H9 (cell line): ENCODE measurements around the gene THSD4. TPM values are rescaled to one million over a fixed set of nuclear protein-coding genes. Genes with fewer than 3 reads are reported as not detected.

Experiments
- DNase-seq: peaks from one replicate; pipeline ENCODE4 v3.0.0-alpha.2; 2017
- H2AFZ ChIP-seq: one replicate; pipeline ENCODE4 v1.6.1; 2013; ENCODE audit warnings: mild to moderate bottlenecking, low read length, control low read depth, moderate library complexity
- H2AK5ac ChIP-seq: 2 replicates; pipeline ENCODE4 v1.6.1; 2013; ENCODE audit warnings: low read length, control low read depth, mixed read lengths; ENCODE audit not compliant: insufficient read length
- H2BK120ac ChIP-seq: one replicate; pipeline ENCODE4 v1.6.1; 2013; ENCODE audit warnings: low read depth, mild to moderate bottlenecking, low read length, control low read depth, inconsistent platforms; ENCODE audit not compliant: poor library complexity, severe bottlenecking
- H2BK12ac ChIP-seq: 2 replicates; pipeline ENCODE4 v1.6.1; 2013; ENCODE audit warnings: low read length, control low read depth, mixed read lengths, low read depth; ENCODE audit not compliant: insufficient read length
- H2BK15ac ChIP-seq: 2 replicates; pipeline ENCODE4 v1.6.1; 2013; ENCODE audit warnings: low read depth, low read length, control low read depth
- H2BK20ac ChIP-seq: one replicate; pipeline ENCODE4 v1.6.1; 2013; ENCODE audit warnings: low read depth, mild to moderate bottlenecking, low read length, control low read depth, inconsistent platforms; ENCODE audit not compliant: poor library complexity, severe bottlenecking
- H2BK5ac ChIP-seq: 2 replicates; pipeline ENCODE4 v1.6.1; 2013; ENCODE audit warnings: low read length, control low read depth, mixed read lengths; ENCODE audit not compliant: insufficient read length
- H3K14ac ChIP-seq: 2 replicates; pipeline ENCODE4 v1.6.1; 2013; ENCODE audit warnings: low read length, control low read depth; ENCODE audit not compliant: insufficient read depth
- H3K18ac ChIP-seq: 2 replicates; pipeline ENCODE4 v1.6.1; 2013; ENCODE audit warnings: low read depth, mild to moderate bottlenecking, mixed read lengths, low read length, control low read depth; ENCODE audit not compliant: insufficient read length
- H3K23ac ChIP-seq: 2 replicates; pipeline ENCODE4 v1.6.1; 2013; ENCODE audit warnings: low read length, control low read depth, mixed read lengths, low read depth; ENCODE audit not compliant: insufficient read length
- H3K23me2 ChIP-seq: 2 replicates; pipeline ENCODE4 v1.6.1; 2013; ENCODE audit warnings: low read depth, mild to moderate bottlenecking, mixed read lengths, low read length, control low read depth; ENCODE audit not compliant: insufficient read length, poor library complexity, severe bottlenecking
- H3K27ac ChIP-seq: 2 replicates; pipeline ENCODE4 v1.5.1; 2013; ENCODE audit warnings: low read length, control low read depth, mixed read lengths, low read depth; ENCODE audit not compliant: insufficient read length
- H3K27me3 ChIP-seq: 2 replicates; pipeline ENCODE4 v1.6.1; 2013; ENCODE audit warnings: low read length, control low read depth, inconsistent platforms; ENCODE audit not compliant: insufficient read depth
- H3K4ac ChIP-seq: 2 replicates; pipeline ENCODE4 v1.6.1; 2013; ENCODE audit warnings: low read depth, mild to moderate bottlenecking, control low read depth, inconsistent platforms, low read length, moderate library complexity
- H3K4me1 ChIP-seq: 2 replicates; pipeline ENCODE4 v1.6.1; 2013; ENCODE audit warnings: low read length, control low read depth, inconsistent platforms; ENCODE audit not compliant: insufficient read depth
- H3K4me2 ChIP-seq: 2 replicates; pipeline ENCODE4 v1.6.1; 2013; ENCODE audit warnings: low read length, control low read depth, mixed read lengths; ENCODE audit not compliant: insufficient read length, insufficient read depth
- H3K56ac ChIP-seq: 2 replicates; pipeline ENCODE4 v1.6.1; 2013; ENCODE audit warnings: low read depth, mild to moderate bottlenecking, mixed read lengths, low read length, control low read depth; ENCODE audit not compliant: insufficient read length
- H3K79me1 ChIP-seq: 2 replicates; pipeline ENCODE4 v1.6.1; 2013; ENCODE audit warnings: low read depth, mild to moderate bottlenecking, moderate library complexity, low read length, control low read depth, inconsistent platforms; ENCODE audit not compliant: insufficient read depth, poor library complexity, severe bottlenecking
- H3K79me2 ChIP-seq: 2 replicates; pipeline ENCODE4 v1.6.1; 2013; ENCODE audit warnings: low read length, control low read depth, inconsistent platforms; ENCODE audit not compliant: insufficient read depth
- H3K9ac ChIP-seq: 2 replicates; pipeline ENCODE4 v1.6.1; 2013; ENCODE audit warnings: low read length, control low read depth, mixed read lengths; ENCODE audit not compliant: insufficient read length; ENCODE audit errors: extremely low read depth
- H3K9me3 ChIP-seq: one replicate; pipeline ENCODE4 v1.6.1; 2013; ENCODE audit warnings: low read depth, low read length, inconsistent platforms; ENCODE audit not compliant: control insufficient read depth
- H3T11ph ChIP-seq: one replicate; pipeline ENCODE4 v1.6.1; 2013; ENCODE audit warnings: mild to moderate bottlenecking, low read length, control low read depth, inconsistent platforms
- H4K20me1 ChIP-seq: one replicate; pipeline ENCODE4 v1.6.1; 2013; ENCODE audit not compliant: control insufficient read depth, insufficient read length, insufficient read depth
- H4K5ac ChIP-seq: 2 replicates; pipeline ENCODE4 v1.6.1; 2013; ENCODE audit warnings: low read depth, mild to moderate bottlenecking, mixed read lengths, low read length, control low read depth; ENCODE audit not compliant: insufficient read length
- H4K8ac ChIP-seq: replicated peaks from 2 replicates; pipeline ENCODE4 v1.6.1; 2013; ENCODE audit warnings: low read length, control low read depth, mixed read lengths, low read depth; ENCODE audit not compliant: insufficient read length
- H4K91ac ChIP-seq: 2 replicates; pipeline ENCODE4 v1.6.1; 2013; ENCODE audit warnings: low read depth, mild to moderate bottlenecking, moderate library complexity, mixed read lengths, low read length, control low read depth; ENCODE audit not compliant: insufficient read length
- H3K27ac Mint-ChIP-seq, 3 experiments: 2 replicates in 2 of 3; 3 replicates in 1 of 3; pipeline ENCODE4 v1.8.0; 2020 to 2021; ENCODE audit warnings: mixed read lengths in 3 of 3, mild to moderate bottlenecking in 1 of 3, moderate library complexity in 1 of 3
- H3K27me3 Mint-ChIP-seq: 2 replicates; pipeline ENCODE4 v1.8.0; 2021; ENCODE audit warnings: low read depth, mild to moderate bottlenecking, moderate library complexity, mixed read lengths
- H3K36me3 Mint-ChIP-seq, 3 experiments: 2 replicates in 2 of 3; 3 replicates in 1 of 3; pipeline ENCODE4 v1.8.0; 2020 to 2021; ENCODE audit warnings: low read depth in 3 of 3, mixed read lengths in 3 of 3; ENCODE audit not compliant: insufficient read depth in 1 of 3
- H3K4me1 Mint-ChIP-seq, 2 experiments: 2 replicates each; pipeline ENCODE4 v1.8.0; 2020; ENCODE audit warnings: mixed read lengths in 2 of 2
- H3K4me3 Mint-ChIP-seq, 2 experiments: 2 replicates in 1 of 2; 3 replicates in 1 of 2; pipeline ENCODE4 v1.8.0; 2020 to 2021; ENCODE audit warnings: mild to moderate bottlenecking in 2 of 2, mixed read lengths in 2 of 2, moderate library complexity in 1 of 2
- H3K9me3 Mint-ChIP-seq, 2 experiments: 2 replicates in 1 of 2; 3 replicates in 1 of 2; pipeline ENCODE4 v1.8.0; 2020; ENCODE audit warnings: mild to moderate bottlenecking in 2 of 2, mixed read lengths in 2 of 2, moderate library complexity in 1 of 2
- CTCF ChIP-seq: fragments of 200-600 bp; sonication (generic); conservative IDR thresholded peaks from 3 replicates; pipeline ENCODE4 v1.8.0; 2021; ENCODE audit warnings: antibody characterized with exemption, mild to moderate bottlenecking
- whole genome bisulfite sequencing: extraction: QIAGEN DNeasy Blood & Tissue Kit; methylation state at CpG from one replicate; pipeline ENCODE4 v1.1.7; 2013; ENCODE audit warnings: missing lambda C conversion rate, low lambda C conversion rate, mixed read lengths; ENCODE audit not compliant: insufficient read length; ENCODE audit errors: extremely low coverage; 5-methylcytosine and 5-hydroxymethylcytosine counted together
- total RNA-seq: library from RNA; stranded (reverse); gene quantifications from 2 replicates; pipeline ENCODE4 v1.2.1, GENCODE V29; 2021

Gene THSD4
- total RNA-seq, 1 experiment from 2014 or later: 5.5 TPM

DNA sequence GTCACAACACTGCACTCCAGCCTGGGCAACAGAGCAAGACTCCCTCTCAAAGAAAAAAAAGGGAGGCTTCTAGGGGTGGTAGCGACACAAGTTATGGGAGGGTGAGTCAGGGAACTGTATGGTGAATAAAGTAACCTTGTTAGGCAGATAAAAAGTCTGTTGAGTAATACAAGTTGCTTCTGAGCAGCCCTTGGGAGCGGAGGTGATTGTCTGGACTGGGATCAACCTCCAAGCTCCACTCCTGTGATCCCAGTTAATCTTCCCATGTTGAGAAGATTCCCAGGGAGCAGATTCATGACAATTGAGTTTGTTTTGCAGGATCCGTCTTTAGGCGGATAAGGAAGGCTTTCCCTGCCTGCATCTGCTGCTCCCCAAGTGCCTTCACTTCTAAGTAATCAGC is 335.9 kb downstream of the THSD4 start:
- no peaks in the 10 kb centered on the region for H3K27me3 ChIP-seq
- no peaks in the 10 kb centered on the region for H3K79me2 ChIP-seq
- H3K27ac Mint-ChIP-seq: no peak overlapping the region; a peak in 1 of 7 replicates
- H3K23me2 ChIP-seq: no peaks in the 10 kb centered on the region
- DNase-seq: no peak
- H2BK15ac ChIP-seq: no peak overlapping the region
- TF ChIP-seq CTCF: no peak
- H4K20me1 ChIP-seq: no peaks in the 10 kb centered on the region
- H4K8ac ChIP-seq: no peak overlapping the region
- no peak overlapping the region for H2AFZ ChIP-seq
- H2AK5ac ChIP-seq: no peak overlapping the region
- no peak overlapping the region for H3K4me3 Mint-ChIP-seq
- H3K36me3 Mint-ChIP-seq: no peaks in the 10 kb centered on the region
- H3T11ph ChIP-seq: no peak overlapping the region
- H3K23ac ChIP-seq: no peak overlapping the region
- no peak overlapping the region for H4K5ac ChIP-seq
- H3K18ac ChIP-seq: no peak overlapping the region
- H4K91ac ChIP-seq: no peak overlapping the region
- H3K4ac ChIP-seq: no peak overlapping the region
- no peak overlapping the region for H3K27ac ChIP-seq
- no CpG with 5 or more reads among the region's 4 CpGs for WGBS
- H2BK12ac ChIP-seq: no peak overlapping the region
- H3K4me1 Mint-ChIP-seq: peaks cover 13 to 24% of the 10 kb centered on the region in 2 experiments
- H2BK5ac ChIP-seq: no peak overlapping the region
- H3K79me1 ChIP-seq: no peaks in the 10 kb centered on the region
- H3K9ac ChIP-seq: no peak overlapping the region
- no peaks in the 10 kb centered on the region for H3K9me3 Mint-ChIP-seq
- no peak overlapping the region for H3K4me2 ChIP-seq
- no peaks in the 10 kb centered on the region for H3K9me3 ChIP-seq
- H3K14ac ChIP-seq: no peak overlapping the region
- H2BK20ac ChIP-seq: no peak overlapping the region
- H3K56ac ChIP-seq: no peak overlapping the region
- H3K4me1 ChIP-seq: no peaks in the 10 kb centered on the region
- H3K27me3 Mint-ChIP-seq: no peaks in the 10 kb centered on the region
- H2BK120ac ChIP-seq: no peak overlapping the region
